SJSA1 (cell line): ENCODE measurements around the gene OR2AJ1. TPM values are rescaled to one million over a fixed set of nuclear protein-coding genes. Genes with fewer than 3 reads are reported as not detected.
"Not testable (repeated sequence)": the region's sequence is repeated elsewhere in the genome, so short reads cannot be mapped to it uniquely, and the experiment has no call there.

Source experiments
- DNase-seq, 2 experiments: peaks; one replicate each; pipeline ENCODE4 v3.0.0-alpha.2; 2015 to 2020; ENCODE audit warnings: low spot score in 2 of 2, low read depth in 1 of 2
- H3K27ac ChIP-seq: fragments of 250-450 bp; sonication (Bioruptor Pico); 2 replicates; pipeline ENCODE4 v1.5.1; 2020; ENCODE audit warnings: mild to moderate bottlenecking, moderate library complexity
- H3K27me3 ChIP-seq: fragments of 250-450 bp; sonication (Bioruptor Pico); replicated peaks from 2 replicates; pipeline ENCODE4 v1.5.1; 2020; ENCODE audit warnings: mild to moderate bottlenecking, moderate library complexity
- H3K36me3 ChIP-seq: fragments of 250-450 bp; sonication (Bioruptor Pico); 2 replicates; pipeline ENCODE4 v1.5.1; 2020; ENCODE audit warnings: mild to moderate bottlenecking
- H3K4me1 ChIP-seq: fragments of 250-450 bp; sonication (Bioruptor Pico); replicated peaks from 2 replicates; pipeline ENCODE4 v1.6.1; 2021; ENCODE audit warnings: mild to moderate bottlenecking
- H3K4me3 ChIP-seq: fragments of 250-450 bp; sonication (Bioruptor Pico); 2 replicates; pipeline ENCODE4 v1.5.1; 2020; ENCODE audit warnings: mild to moderate bottlenecking
- H3K9me3 ChIP-seq: fragments of 250-450 bp; sonication (Bioruptor Pico); replicated peaks from 2 replicates; pipeline ENCODE4 v1.5.1; 2020; ENCODE audit warnings: mild to moderate bottlenecking
- total RNA-seq: library from RNA; depleted of rRNA; stranded (reverse); fragments of >200 nt; shearing (Covaris generic); gene quantifications from 2 replicates; pipeline ENCODE4 v1.2.3, GENCODE V29; 2014

OR2AJ1 gene
- total RNA-seq, 1 experiment from 2014 or later = not detected

GRCh38 chr1:247923941-247924340 is 748 bp upstream of the OR2AJ1 start:
- H3K36me3 ChIP-seq = no peaks in the 10 kb centered on the region
- no peak for DNase-seq
- no peaks in the 10 kb centered on the region for H3K4me1 ChIP-seq
- no peak overlapping the region for H3K27ac ChIP-seq
- H3K27me3 ChIP-seq = no peaks in the 10 kb centered on the region
- H3K4me3 ChIP-seq = no peak overlapping the region
- H3K9me3 ChIP-seq = no peaks in the 10 kb centered on the region

- H3K4me1 ChIP-seq = no peaks in the 10 kb centered on the region
Measured at GRCh38 chr1:247933989-247934388, 9.3 kb downstream of the OR2AJ1 start.

GRCh38 chr1:247935781-247936180 is 11.1 kb downstream of the OR2AJ1 start:
- Histone ChIP-seq H3K27ac (no peak overlapping the region), H3K4me3 (no peak overlapping the region), H3K9me3 (peaks cover 16% of the 10 kb centered on the region), H3K36me3 (no peaks in the 10 kb centered on the region), H3K27me3 (no peaks in the 10 kb centered on the region), H3K4me1 (no peaks in the 10 kb centered on the region)
- DNase-seq = no peak

More at GRCh38 chr1:247933989-247934388, 9.3 kb downstream of the OR2AJ1 start:
- Histone ChIP-seq H3K9me3 (peaks cover 16% of the 10 kb centered on the region), H3K27me3 (no peaks in the 10 kb centered on the region), H3K27ac (no peak overlapping the region), H3K36me3 (no peaks in the 10 kb centered on the region), H3K4me3 (no peak overlapping the region)
- no peak for DNase-seq

GRCh38 chr1:247936415-247936814 is 11.7 kb downstream of the OR2AJ1 start:
- H3K27me3 ChIP-seq = no peaks in the 10 kb centered on the region
- no peaks in the 10 kb centered on the region for H3K36me3 ChIP-seq
- H3K27ac ChIP-seq = no peak overlapping the region
- no peak overlapping the region for H3K4me3 ChIP-seq
- DNase-seq = no peak
- H3K9me3 ChIP-seq = peaks cover 16% of the 10 kb centered on the region
- H3K4me1 ChIP-seq = no peaks in the 10 kb centered on the region

- not testable (repeated sequence) for DNase-seq
Measured at GRCh38 chr1:247936965-247937734, 12.5 kb downstream of the OR2AJ1 start.

GRCh38 chr1:247942624-247943023 is 17.9 kb downstream of the OR2AJ1 start:
- Histone ChIP-seq H3K9me3 (peaks cover 3% of the 10 kb centered on the region), H3K4me1 (no peaks in the 10 kb centered on the region), H3K27me3 (no peaks in the 10 kb centered on the region), H3K4me3 (no peak overlapping the region), H3K27ac (no peak overlapping the region), H3K36me3 (no peaks in the 10 kb centered on the region)
- DNase-seq = no peak

More at GRCh38 chr1:247936965-247937734, 12.5 kb downstream of the OR2AJ1 start:
- H3K27ac ChIP-seq, H3K4me3 ChIP-seq, H3K27me3 ChIP-seq, H3K4me1 ChIP-seq, H3K36me3 ChIP-seq: not testable (repeated sequence)
- peaks cover 13% of the 10 kb centered on the region for H3K9me3 ChIP-seq

- H3K4me3 ChIP-seq = no peak within 1 kb of the TSS
- no peaks in the 10 kb centered on the region for H3K4me1 ChIP-seq
- peaks cover 3% of the 10 kb centered on the region; the same call in 1 of the 2 replicates for H3K9me3 ChIP-seq
- no peak within 1 kb of the TSS for H3K27ac ChIP-seq
- no peaks in the 10 kb centered on the region for H3K27me3 ChIP-seq
- no peak for DNase-seq
- H3K36me3 ChIP-seq = no peaks in the 10 kb centered on the region
Measured at GRCh38 chr1:247948558-247948957, 23.9 kb downstream of the OR2AJ1 start, which contains the start of gene OR2L8. Gene OR2L8, plus strand, starts transcription at chr1:247948858. Its CDS starts 0 bp downstream, at chr1:247948858.

GRCh38 chr1:247953408-247953807 is 28.7 kb downstream of the OR2AJ1 start:
- Histone ChIP-seq H3K27ac (no peak overlapping the region), H3K36me3 (no peaks in the 10 kb centered on the region), H3K9me3 (no peaks in the 10 kb centered on the region), H3K4me3 (no peak overlapping the region), H3K27me3 (no peaks in the 10 kb centered on the region), H3K4me1 (no peaks in the 10 kb centered on the region)
- DNase-seq = no peak

GRCh38 chr1:247961791-247962190 is 37.1 kb downstream of the OR2AJ1 start:
- no peaks in the 10 kb centered on the region for H3K4me1 ChIP-seq
- no peaks in the 10 kb centered on the region; the same call in 1 of the 2 replicates for H3K9me3 ChIP-seq
- H3K36me3 ChIP-seq = no peaks in the 10 kb centered on the region
- no peak overlapping the region for H3K27ac ChIP-seq
- no peaks in the 10 kb centered on the region for H3K27me3 ChIP-seq
- no peak for DNase-seq
- H3K4me3 ChIP-seq = no peak overlapping the region

- no peak for DNase-seq
- no peak overlapping the region for H3K4me3 ChIP-seq
- H3K36me3 ChIP-seq = no peaks in the 10 kb centered on the region
- no peaks in the 10 kb centered on the region for H3K4me1 ChIP-seq
- H3K9me3 ChIP-seq = no peaks in the 10 kb centered on the region; the same call in 1 of the 2 replicates
- no peaks in the 10 kb centered on the region for H3K27me3 ChIP-seq
- H3K27ac ChIP-seq = no peak overlapping the region
Measured at GRCh38 chr1:247962911-247963588, 38.4 kb downstream of the OR2AJ1 start.

- Histone ChIP-seq H3K27ac (no peak within 1 kb of the TSS), H3K4me1 (no peaks in the 10 kb centered on the region), H3K36me3 (no peaks in the 10 kb centered on the region), H3K27me3 (no peaks in the 10 kb centered on the region), H3K9me3 (no peaks in the 10 kb centered on the region; the same call in 1 of the 2 replicates), H3K4me3 (no peak within 1 kb of the TSS)
- DNase-seq = no peak
Measured at GRCh38 chr1:247964933-247965332, 40.2 kb downstream of the OR2AJ1 start, which contains the start of gene OR2AK2. Gene OR2AK2, plus strand, starts transcription at chr1:247965233. Its CDS starts 144 bp downstream, at chr1:247965377.

- no peaks in the 10 kb centered on the region for H3K27me3 ChIP-seq
- H3K9me3 ChIP-seq = no peaks in the 10 kb centered on the region; the same call in 1 of the 2 replicates
- H3K4me1 ChIP-seq = no peaks in the 10 kb centered on the region
- no peaks in the 10 kb centered on the region for H3K36me3 ChIP-seq
- DNase-seq = no peak
- no peak overlapping the region for H3K4me3 ChIP-seq
- no peak overlapping the region for H3K27ac ChIP-seq
Measured at GRCh38 chr1:247966532-247967204, 42.0 kb downstream of the OR2AJ1 start.
